Measurements from ENCODE around the gene SEMA4D. TPM values are rescaled to one million over a fixed set of nuclear protein-coding genes. Genes with fewer than 3 reads are reported as not detected.

Gene SEMA4D
- total and polyA plus RNA-seq, 9 of the 15 experiments (the other 6 are each of a cell fraction or from before 2014, with no cell fraction given), result 0.38 to 5.1 (median 1.8) TPM

DNA sequence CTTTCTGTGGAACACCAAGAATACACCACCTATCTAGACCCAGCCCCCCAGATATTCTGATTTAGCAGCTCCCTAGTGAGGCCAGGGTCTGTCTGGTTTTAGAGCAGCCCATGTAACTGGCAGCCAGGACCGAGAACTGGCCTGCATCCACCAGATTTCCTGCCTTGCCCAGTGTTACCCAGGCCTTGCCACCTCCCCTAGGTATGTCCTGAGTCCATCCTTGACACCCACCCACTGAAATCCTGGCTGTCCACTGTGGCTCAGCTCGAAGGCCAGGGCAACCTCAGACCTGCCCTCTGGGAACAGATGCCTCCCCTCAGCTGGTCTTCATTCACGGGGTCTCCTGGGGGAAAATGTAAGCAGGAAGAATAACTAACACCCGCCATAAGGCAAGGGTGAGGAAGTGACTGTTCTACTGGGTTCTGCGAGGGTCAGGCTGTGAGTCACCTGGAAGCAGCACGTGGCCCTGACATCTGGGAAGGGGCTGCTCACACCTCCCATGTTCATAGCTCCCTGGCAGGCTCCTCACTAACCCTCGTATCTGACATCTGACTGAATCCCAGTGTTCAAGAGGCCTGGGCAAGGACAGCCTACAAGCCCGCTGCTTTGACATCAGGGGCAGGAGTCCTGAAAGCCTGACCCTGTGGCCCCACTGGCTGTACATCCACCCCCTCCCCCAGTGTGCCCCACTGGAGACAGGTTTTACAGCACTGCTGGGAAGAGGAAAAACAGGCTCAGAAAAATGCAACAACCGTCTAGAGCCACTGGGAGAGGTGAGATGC, 72.7 kb downstream of the SEMA4D start:
- BruUV-seq (replicated peaks), result no TSS peak
- no peak for ATAC-seq
- H3K79me2 ChIP-seq (ENCODE audit: control insufficient read depth, insufficient read depth, low read length), result no peaks in the 10 kb centered on the region
- H3K9me1 ChIP-seq (ENCODE audit: control insufficient read depth, insufficient read depth, low read length), result no peaks in the 10 kb centered on the region
- H3K9ac ChIP-seq (ENCODE audit: insufficient read depth in 1 of 2, low read depth in 2 of 2, low read length in 2 of 2), result no peak overlapping the region
- H3K9me3 ChIP-seq (replicated peaks; ENCODE audit: control insufficient read depth, insufficient read depth, low read depth, low read length), result no peaks in the 10 kb centered on the region
- no peak overlapping the region for H3K4me3 ChIP-seq
- in situ Hi-C loops (cut with MboI), result no loop called here
- H4K20me1 ChIP-seq (replicated peaks; ENCODE audit: control insufficient read depth, insufficient read depth, low read length), result no peaks in the 10 kb centered on the region
- intact Hi-C loops (cut with micrococcal nuclease), result loop anchor here (5.0 kb wide), 1 partner anchor 122 kb away; no protein-coding TSS in a partner anchor
- no peaks in the 10 kb centered on the region for H3K36me3 ChIP-seq (ENCODE audit: control insufficient read depth, insufficient read depth, low read length)
- POLR2A ChIA-PET, result no interaction called here
- peaks cover 0 to 5% of the 10 kb centered on the region in 2 experiments; a peak in 1 of 5 replicates for H3K27me3 ChIP-seq (ENCODE audit: control insufficient read depth in 2 of 2, insufficient read depth in 2 of 2, low read length in 2 of 2)
- no peaks in the 10 kb centered on the region for H3K4me1 ChIP-seq (replicated peaks in 1 of 2; ENCODE audit: control insufficient read depth in 2 of 2, insufficient read depth in 2 of 2, low read length in 2 of 2)
- no peak overlapping the region for H2AFZ ChIP-seq (ENCODE audit: low read depth, low read length)
- no peak for FAIRE-seq
- CTCF ChIA-PET (ENCODE audit: low intra/inter-chr PET ratio), result no interaction called here
- no peak overlapping the region for H3K4me2 ChIP-seq (ENCODE audit: insufficient read depth, low read length)
- 7% methylated on average over 9 of the region's 9 CpGs for WGBS (ENCODE audit: insufficient coverage, low coverage, missing lambda C conversion rate)
- no peak overlapping the region for H3K27ac ChIP-seq (ENCODE audit: extremely low read depth, low read depth, low read length)
- no peak for DNase-seq (ENCODE audit: extremely low read depth in 1 of 4, low spot score in 3 of 4)
- no peak for TF ChIP-seq WHSC1 (IDR thresholded peaks at IDR 0.05; ENCODE audit: low read length)
- TF ChIP-seq, protein P1, sequence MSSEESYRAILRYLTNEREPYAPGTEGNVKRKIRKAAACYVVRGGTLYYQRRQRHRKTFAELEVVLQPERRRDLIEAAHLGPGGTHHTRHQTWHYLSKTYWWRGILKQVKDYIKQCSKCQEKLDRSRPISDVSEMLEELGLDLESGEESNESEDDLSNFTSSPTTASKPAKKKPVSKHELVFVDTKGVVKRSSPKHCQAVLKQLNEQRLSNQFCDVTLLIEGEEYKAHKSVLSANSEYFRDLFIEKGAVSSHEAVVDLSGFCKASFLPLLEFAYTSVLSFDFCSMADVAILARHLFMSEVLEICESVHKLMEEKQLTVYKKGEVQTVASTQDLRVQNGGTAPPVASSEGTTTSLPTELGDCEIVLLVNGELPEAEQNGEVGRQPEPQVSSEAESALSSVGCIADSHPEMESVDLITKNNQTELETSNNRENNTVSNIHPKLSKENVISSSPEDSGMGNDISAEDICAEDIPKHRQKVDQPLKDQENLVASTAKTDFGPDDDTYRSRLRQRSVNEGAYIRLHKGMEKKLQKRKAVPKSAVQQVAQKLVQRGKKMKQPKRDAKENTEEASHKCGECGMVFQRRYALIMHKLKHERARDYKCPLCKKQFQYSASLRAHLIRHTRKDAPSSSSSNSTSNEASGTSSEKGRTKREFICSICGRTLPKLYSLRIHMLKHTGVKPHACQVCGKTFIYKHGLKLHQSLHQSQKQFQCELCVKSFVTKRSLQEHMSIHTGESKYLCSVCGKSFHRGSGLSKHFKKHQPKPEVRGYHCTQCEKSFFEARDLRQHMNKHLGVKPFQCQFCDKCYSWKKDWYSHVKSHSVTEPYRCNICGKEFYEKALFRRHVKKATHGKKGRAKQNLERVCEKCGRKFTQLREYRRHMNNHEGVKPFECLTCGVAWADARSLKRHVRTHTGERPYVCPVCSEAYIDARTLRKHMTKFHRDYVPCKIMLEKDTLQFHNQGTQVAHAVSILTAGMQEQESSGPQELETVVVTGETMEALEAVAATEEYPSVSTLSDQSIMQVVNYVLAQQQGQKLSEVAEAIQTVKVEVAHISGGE (CRISPR knock-in tag; IDR thresholded peaks at IDR 0.05), result no peak
- TF ChIP-seq, protein P2, sequence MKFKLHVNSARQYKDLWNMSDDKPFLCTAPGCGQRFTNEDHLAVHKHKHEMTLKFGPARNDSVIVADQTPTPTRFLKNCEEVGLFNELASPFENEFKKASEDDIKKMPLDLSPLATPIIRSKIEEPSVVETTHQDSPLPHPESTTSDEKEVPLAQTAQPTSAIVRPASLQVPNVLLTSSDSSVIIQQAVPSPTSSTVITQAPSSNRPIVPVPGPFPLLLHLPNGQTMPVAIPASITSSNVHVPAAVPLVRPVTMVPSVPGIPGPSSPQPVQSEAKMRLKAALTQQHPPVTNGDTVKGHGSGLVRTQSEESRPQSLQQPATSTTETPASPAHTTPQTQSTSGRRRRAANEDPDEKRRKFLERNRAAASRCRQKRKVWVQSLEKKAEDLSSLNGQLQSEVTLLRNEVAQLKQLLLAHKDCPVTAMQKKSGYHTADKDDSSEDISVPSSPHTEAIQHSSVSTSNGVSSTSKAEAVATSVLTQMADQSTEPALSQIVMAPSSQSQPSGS (CRISPR knock-in tag; IDR thresholded peaks at IDR 0.05), result no peak
- no peak for TF ChIP-seq SMARCA5 (IDR thresholded peaks at IDR 0.05)
- no peak for TF ChIP-seq SMARCB1 (IDR thresholded peaks at IDR 0.05; ENCODE audit: insufficient read length, low read depth)
- TF ChIP-seq, protein P3, sequence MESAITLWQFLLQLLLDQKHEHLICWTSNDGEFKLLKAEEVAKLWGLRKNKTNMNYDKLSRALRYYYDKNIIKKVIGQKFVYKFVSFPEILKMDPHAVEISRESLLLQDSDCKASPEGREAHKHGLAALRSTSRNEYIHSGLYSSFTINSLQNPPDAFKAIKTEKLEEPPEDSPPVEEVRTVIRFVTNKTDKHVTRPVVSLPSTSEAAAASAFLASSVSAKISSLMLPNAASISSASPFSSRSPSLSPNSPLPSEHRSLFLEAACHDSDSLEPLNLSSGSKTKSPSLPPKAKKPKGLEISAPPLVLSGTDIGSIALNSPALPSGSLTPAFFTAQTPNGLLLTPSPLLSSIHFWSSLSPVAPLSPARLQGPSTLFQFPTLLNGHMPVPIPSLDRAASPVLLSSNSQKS (CRISPR knock-in tag; IDR thresholded peaks at IDR 0.05), result no peak
- TF ChIP-seq MTA1 (IDR thresholded peaks at IDR 0.05; ENCODE audit: borderline replicate concordance), result no peak
- TF ChIP-seq ZNF134 (CRISPR knock-in tag; conservative IDR thresholded peaks at IDR 0.05), result no peak
- no peak for TF ChIP-seq ZFP1 (CRISPR knock-in tag; IDR thresholded peaks at IDR 0.05)
- TF ChIP-seq, protein P4, sequence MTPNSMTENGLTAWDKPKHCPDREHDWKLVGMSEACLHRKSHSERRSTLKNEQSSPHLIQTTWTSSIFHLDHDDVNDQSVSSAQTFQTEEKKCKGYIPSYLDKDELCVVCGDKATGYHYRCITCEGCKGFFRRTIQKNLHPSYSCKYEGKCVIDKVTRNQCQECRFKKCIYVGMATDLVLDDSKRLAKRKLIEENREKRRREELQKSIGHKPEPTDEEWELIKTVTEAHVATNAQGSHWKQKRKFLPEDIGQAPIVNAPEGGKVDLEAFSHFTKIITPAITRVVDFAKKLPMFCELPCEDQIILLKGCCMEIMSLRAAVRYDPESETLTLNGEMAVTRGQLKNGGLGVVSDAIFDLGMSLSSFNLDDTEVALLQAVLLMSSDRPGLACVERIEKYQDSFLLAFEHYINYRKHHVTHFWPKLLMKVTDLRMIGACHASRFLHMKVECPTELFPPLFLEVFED (CRISPR knock-in tag; conservative IDR thresholded peaks at IDR 0.05), result no peak
- no peak for TF ChIP-seq PCBP2 (IDR thresholded peaks at IDR 0.05; ENCODE audit: low read depth, low read length, poor library complexity, severe bottlenecking)
- no peak for TF ChIP-seq HNRNPLL (IDR thresholded peaks at IDR 0.05; ENCODE audit: low read depth, low read length, poor library complexity, severe bottlenecking)
- TF ChIP-seq MAFF (IDR thresholded peaks at IDR 0.05; ENCODE audit: low read length), result no peak
- TF ChIP-seq MEIS2 (IDR thresholded peaks at IDR 0.05; ENCODE audit: partially characterized antibody), result no peak
- no peak for TF ChIP-seq ZBED1 (IDR thresholded peaks at IDR 0.05)
- no peak for TF ChIP-seq NR3C1 (CRISPR knock-in tag; IDR thresholded peaks at IDR 0.05)

Measured in K562 (cell line).